GM20431 (cell line): ENCODE results near the gene NUAK2.

Experiments used
- in situ Hi-C: fragments of 300-500 bp; cut with MseI, MboI; formaldehyde crosslinking; loops from one replicate; pipeline ENCODE4 v1.15.0; 2020; ENCODE audit warnings: low sequenced_read_pairs; ENCODE audit not compliant: unreplicated experiment

Gene NUAK2

DNA sequence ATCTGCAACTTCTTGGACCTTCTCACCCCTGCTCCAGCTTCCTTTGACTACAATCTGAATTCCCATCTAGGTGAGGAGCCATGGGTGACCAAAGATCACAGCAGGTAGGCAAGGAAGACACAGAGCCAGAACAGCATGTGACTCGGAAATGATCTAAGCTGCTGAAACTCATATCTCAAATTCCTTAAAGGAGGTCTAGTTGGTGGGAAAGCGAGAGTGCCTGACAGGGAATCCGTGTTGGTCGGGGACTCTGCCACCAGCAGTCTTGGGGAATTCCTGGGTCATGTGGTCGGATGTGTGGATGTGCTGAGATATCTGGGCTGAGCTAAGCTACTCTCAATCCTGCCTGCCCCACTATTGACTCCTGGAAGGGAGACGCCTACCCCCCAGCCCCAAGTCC lies 3.2 kb upstream of the NUAK2 start:
- in situ Hi-C loops = loop anchor here (5.0 kb wide), 1 partner anchor 47 kb away; no protein-coding TSS in a partner anchor

DNA sequence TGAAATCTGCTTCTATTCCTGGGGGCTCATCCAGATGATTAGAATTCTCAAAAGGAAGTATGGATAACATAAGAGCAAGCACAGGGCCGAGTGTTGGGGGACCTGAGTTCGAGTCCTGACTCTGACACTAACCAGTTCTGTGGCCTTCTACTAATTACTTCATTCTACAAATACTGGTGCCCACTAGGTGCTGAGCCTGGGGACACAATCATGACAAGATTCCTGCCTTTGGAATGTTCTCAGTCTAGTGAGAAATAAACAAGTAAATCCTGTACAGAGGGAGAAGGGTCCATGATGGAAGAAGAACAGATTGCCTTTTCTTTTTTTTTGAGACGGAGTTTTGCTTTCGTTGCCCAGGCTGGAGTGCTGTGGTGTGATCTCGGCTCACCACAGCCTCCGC lies 2.2 kb upstream of the NUAK2 start:
- in situ Hi-C loops = no loop called here

DNA sequence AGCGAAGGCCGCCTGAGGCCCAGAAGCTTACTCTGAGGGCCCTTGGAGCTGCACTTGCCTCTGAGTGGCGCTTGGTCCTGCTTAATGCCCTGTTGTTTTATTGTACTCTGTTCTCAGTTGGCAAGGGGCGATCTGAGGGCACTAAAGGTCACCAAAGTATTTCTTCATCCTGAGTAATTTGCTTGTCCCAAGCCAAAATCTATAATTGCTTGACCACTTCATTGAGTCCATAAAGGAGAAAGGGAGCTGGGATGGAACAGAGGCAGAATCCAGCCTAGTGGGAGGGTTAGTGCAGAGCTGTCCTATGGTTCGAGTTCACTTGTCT lies 376 bp upstream of the NUAK2 start:
- in situ Hi-C loops = no loop called here

DNA sequence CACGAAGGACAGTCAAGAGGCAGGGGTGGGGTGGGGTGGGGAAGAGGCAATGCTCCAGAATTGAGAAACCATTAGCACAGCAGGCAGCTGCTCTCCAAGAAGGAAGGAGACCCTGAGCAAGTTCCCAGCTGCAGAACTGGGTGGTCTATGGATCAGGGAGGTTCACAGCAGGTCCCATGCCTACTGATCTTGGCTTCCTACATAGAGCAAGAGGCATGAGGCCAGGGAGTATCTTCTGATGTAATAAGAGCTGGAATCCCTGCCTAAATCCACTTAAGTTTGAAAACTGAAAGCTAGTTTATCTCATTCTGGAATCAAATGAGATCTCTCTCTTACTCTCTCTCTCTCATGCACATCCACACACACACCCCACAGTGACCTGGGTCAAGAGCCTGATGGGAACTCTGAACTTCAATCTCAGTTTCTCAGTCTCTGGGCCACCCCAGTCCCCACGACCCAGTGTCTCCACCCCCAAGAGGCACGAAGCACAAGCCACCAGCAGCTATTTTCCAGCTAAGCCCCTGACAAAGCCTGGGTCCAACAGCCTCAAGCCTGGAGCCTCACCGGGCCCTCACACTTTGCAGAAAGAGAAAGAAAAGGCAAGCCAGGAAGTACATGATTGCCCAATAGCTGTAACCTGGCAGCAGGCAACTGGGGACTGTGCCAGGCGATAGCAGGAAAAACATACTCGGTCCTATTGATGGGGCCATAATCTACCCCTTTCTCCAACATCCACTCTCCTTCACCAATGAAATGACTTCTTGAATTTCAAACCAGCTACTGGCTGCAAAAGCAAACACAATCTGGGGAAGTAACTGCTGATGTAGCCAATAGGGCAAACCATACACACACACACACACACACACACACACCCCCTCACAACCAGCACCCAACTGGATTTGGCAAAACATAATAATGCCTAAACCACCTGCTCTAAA lies 2.2 kb downstream of the NUAK2 start:
- in situ Hi-C loops = no loop called here

DNA sequence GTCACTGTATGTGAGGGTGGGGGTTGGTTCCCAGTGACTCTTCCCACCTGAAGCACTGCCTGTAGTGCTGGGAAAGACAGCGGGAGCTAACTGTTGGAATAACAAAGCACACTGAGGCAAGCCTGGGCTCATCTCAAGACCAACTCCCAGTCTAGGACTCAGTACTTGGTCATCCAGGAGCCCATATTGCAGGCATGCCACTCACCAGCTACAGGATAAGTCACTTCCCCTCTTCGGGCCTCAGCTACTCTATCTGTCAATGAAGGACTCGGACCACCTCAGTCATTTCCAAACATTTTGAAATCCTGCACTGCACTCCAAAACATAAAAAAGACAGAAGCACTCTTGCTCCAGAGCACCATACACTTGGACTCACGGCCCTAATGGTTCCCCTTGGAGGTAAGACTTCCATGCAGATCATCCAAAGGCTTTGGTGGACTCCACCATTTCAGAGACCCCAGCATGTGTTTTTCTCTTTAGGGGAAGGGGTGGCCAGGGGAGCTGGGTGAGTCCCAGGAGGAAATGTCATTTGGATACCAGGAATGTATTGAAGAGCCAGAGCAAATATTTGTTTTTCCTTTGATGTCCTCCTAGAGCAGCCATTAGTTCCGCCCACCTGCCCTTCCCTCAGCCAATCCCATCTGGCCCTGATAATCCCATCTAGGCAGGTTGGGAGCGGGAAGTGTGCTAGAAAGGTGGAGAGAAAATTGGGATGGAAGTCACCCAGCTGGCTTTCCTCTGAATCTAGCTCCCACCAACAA lies 3.1 kb downstream of the NUAK2 start:
- in situ Hi-C loops = no loop called here

DNA sequence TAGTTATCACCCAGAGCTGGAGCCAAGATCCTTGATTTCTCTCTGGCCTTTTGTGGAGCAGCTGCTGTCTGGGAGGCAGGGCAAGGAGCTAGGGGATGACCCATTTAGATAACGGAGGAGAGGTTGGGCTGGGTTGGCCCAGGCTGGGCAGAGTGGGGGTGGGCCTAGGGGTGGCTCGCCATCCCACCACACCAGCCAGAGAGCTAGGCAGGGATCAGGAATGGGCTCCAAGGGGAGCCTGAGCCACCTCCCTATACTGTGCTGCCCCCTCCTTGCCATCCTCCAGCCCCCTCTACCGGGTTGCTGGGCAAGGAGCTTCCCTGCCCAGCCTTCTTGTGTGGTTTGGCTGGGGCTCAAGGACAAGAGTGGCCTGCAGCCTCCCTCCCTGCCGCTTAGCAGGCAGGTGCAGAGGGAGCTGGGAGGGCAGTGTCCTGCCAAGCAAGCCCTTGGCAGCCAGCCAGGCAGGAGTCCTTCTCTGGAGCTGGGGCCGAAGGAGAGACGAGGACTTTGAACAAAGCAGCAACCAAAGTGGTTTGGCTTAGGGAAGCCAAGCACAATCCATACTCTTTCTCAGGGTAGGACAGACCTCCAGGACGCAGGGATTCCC lies 4.1 kb downstream of the NUAK2 start:
- in situ Hi-C loops = no loop called here

DNA sequence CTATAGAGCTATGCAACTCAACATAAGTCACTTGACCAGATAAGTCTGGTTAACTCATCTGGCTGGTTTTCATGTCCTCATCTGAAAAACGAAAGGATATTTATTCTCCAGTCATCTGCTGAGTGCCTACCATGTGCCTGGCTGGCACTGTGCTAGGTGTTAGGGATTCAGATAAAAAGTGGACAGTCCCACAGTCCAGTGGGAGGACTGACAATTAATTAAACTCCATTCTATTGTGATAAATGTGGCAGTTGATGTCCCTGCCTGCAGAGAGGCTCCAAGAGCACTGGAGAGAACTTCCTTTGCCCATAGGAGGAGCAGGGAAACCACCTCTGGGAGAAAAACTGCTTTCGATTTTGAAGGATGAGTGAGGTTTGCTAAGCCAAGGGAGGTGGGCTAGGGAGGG lies 5.4 kb downstream of the NUAK2 start:
- in situ Hi-C loops = no loop called here

DNA sequence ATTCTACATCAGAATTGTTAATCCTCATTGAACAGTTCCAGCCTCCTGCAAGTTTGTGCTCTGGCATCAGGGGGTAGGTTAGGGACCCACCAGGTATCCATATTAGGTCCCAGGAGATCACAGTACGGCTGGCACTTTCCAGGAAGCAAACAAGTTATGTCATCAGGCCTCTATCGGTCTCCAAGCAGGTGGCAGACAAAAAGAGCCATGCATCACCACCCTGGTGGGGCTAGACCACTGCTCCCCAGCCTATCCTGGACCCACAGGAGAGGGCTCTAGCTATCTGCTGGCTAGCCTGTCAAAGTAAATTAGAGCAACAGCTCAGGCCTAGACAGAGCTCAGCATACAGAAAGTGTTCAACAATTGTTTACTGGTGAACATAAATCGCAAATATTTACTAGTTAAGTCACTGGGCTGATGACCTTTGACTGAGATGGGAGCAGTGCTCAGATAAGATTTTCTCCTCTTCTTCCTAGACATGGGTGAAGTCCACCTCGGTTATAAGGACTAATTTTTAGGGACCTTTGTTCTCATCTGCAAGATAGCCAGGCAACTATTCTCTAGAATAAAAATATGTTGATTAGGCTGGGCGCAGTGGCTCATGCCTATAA lies 6.4 kb downstream of the NUAK2 start:
- in situ Hi-C loops = no loop called here

DNA sequence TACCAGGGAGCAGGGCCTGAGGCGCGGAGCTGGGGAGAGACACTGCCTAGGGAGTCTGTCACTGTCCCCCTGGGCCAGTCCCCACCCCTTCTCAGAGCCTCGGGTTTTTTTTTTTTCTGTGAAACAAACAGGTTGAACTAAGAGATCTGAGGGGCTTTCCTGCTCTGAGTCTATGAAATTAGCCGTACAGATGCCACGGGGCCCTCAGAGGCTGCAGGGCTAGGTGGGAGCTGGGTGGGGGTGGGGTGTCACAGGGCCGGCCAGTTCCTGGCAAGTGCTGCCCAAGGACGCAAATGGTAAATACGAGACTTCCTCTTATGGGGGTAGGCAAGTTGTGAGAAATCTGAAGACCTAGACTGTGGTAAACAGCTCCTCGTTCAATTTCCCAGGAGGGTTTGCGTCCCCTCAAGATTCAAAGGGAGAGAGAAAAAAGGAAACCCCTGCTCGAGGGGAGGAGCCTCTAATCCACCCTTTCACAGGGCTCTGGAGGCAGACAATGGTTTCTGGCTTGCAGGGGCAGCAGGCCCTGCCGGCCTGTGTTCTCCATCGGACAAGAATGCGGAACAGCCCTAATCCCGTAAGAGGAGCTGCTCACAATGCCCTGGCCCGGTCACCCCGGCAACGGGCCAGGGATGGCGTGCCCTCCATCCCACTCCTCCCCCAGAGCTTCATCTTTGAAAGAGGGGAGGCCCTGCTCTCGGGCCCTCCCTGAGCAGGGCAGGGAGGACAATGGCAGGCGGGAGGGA lies 7.8 kb downstream of the NUAK2 start:
- in situ Hi-C loops = no loop called here

DNA sequence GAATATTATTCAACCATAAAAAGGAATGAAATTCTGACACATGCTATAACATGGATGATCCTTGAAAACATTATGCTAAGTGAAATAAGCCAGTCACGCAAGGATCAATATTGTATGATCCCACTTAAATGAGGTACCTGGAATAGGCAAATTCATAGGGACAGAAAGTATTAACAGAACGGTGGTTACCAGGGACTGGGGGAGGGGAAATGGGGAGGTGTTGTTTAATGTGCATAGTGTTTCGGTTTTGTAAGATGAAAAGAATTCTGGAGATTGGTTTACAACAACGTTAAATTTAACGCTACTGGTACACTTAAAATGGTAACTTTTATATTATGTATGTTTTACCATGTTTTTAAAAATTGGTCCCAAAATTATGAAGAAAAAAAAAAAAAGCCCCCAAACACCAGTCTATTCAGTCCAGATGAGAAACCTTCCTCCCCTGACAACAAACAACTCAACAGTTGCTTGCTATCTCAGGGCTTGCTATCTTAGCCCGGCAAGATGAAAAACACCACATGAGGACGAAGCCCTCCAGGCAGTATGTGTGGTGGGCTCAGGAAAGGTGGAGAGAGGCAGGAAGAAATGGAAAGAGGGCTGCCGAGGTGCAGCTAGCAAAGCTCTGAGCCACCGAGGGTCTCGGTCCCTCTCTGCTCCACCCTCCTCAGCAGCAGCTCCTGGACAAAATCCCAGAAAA lies 8.5 kb downstream of the NUAK2 start:
- in situ Hi-C loops = no loop called here

DNA sequence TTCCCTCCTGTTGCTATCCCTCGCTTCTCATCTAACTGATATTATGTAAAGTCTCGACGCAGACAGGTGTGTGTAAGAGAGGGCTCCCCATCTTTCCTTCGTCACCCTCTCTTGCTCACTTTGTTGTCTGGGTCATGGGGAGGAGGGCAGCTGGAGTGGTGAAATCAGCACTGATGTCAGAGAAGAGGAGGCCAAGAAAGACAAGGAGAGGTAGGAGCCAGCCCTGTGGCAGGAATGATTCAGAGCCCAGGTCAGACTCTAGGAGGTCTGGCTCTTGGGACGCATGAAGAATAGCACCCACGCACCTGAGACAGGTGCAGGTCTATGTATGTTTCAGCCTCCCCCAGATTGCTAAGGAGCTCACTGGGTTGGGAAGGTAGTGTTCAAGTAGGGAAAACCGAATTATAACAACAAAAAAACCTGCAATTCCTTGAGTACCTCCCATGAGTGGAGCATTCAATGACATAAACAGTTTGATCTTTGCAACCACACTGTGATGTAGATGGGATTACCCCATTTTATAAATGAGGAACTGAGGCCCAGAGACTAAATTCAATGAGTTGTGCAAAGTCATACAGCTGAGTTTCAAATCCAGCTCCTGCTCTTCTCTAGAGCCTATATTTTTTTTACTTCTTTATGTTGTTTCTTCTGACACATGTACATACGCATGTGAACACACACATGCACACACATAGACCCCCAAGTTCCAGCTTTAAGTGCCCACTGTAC lies 10.4 kb downstream of the NUAK2 start:
- in situ Hi-C loops = no loop called here

DNA sequence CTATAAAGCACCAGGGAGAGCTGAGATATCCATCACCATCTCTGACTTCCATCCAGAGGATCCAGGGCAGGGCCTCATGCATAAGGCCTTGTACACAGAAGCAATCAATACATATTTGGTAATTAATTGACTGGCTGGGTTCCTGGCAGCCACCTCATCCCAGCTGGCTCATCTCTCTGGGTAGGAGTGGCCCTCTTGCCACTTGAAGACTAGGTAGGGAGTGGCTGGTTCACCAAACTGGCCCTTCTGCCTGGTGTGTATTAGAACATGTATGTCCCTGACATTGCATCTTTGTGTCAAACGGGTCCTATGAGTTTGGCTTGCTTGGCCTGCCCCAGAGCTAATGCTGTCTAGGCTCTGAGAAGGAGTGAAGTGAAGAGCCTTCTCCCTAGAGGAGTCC lies 11.8 kb downstream of the NUAK2 start:
- in situ Hi-C loops = no loop called here

DNA sequence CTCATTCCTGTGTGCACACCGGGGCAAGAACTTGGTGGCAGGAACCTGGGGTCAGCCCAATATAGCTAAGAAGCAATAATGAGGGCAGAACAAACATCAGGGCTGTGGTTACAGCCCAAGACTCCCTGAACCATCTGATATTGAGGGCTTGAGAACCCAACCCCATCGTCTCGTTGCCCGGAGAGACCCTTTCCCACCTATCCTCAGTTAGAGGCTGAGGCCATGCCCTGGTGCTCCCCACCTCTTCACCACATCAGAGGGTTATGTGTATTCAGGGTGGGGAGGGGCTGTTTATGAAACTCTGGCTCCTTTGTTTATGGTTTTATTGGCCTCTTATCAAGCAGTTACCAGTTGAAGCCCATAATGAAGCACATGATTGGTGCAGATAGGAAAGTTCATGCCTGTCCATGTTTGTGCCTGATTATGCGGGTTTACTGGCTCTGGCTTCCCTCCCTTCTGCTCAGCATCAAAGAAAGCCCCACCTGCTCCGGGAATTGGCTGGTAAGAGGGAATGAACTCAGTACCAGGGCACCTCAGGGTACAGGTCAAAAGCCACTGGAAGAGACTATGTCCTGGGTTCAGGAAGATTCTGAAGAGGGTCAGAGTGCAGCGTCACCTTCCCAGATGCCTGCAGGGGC lies 14.5 kb downstream of the NUAK2 start:
- in situ Hi-C loops = no loop called here

DNA sequence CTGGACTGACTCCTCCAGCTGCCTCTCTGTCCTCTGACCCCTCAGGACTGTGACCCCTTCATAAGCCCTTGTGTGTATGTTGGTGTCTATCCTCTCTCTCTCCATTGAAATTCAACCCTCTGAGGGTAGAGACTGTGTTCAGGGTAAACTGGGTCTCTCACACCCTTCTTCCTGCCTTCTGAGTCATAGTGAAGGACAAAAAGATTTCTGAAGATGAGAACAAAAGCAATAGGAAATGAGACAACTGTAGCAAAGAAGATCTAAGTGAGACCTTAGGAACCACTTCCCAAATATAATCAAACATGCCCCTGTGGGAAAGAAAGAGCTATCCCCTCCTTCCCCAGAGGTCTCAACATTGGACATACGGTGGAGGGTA lies 16.9 kb downstream of the NUAK2 start:
- in situ Hi-C loops = no loop called here

DNA sequence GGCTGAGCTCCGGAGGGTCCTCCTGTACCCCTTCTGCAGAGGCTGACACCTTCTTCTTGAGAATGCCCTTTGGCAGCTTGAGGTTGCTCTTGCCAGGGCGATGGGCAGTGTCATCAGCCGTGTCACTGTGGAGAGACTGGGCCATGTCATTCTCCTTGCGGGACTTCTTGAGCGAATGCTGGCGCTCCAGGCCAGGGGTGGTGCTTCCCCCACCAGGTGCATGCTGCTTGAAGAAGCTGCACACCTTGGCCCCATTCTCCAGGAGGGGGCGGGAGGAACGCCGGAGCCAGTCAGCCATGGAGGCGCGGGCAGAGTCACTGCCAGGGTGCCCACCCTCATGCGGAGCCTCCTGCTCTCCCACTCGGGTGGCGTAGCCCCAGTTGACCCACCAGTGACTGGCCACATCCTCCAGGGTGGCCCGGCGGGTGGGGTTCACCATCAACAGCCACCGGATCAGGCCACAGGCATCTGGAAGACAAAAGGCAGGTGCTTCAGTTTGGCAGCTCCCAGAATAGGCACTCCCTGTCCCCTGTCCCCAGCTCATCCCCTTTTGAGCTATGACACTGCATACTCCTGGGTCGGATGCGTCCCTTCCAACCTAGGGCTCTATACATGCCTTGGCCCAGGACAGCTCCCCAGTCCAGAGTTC lies 17.4 kb downstream of the NUAK2 start:
- in situ Hi-C loops = no loop called here

DNA sequence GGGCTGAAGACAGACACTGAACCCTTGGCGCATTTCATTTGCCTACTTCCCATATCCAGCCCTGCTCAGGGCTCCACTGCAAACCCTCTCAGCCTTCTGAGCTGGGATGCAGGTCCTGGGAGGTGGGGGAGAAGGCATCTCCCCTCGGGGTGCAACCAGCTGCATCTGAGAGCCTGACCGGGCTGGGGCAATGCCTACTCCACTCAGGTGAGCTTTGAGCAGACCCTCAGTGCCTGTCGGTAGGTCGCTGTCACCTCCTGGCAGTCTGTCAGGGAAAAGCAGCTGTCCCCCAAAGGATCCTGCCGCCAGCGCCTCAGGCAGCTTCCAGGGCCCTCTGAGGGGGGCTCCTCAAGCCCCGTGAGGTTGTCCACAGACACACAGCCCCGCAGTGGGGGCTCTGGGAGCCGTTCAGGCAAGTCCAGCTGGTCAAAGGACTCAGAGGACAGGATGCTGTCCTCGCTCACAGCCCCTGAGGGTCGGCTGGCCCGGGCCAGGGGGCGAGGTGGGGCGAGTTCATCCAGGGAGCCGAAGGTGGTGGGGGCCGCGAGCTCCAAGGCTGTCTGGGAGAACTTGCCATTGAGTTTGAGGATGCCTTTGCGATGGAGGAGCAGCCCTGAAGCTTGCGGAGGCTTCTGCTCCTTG lies 18.2 kb downstream of the NUAK2 start:
- in situ Hi-C loops = no loop called here

DNA sequence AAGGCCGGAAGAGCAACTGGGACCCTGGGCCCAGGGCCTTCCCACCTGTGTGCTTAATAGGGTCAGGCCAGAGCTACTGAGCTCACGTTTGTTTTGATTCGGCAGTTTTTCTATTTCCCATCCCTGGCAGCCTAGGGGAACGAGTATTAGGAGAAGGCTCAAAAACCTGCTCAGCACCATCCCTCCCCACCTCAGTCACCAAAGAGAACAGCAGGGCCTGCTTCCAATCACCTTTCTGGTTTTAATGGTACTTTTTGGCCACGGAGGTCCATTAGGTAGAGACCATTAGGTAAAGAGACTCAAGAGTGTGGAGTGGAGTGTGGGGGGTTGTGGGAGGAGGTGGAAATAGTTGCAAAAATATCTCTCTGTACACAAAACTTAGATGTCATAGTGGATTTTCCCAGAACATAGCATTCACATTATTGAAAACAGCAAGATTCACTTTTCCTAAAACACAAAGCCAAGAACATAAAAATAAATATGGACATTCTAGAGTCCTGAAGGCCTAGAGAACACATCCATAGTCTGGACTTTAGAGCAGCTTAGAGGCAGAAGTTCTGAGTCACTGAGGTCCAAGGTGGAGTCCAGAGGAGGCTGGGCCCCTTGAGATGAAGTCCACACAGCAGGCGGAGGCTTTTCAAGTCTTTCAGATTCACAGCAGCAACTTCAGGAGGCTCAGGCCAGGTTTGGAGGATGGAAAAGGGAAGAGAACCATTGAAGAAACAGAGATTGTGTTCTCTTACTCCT lies 19.5 kb downstream of the NUAK2 start:
- in situ Hi-C loops = no loop called here
